Tibial nerve (tissue), 3 donors: ENCODE results near the gene KLHL25.

Experiments used
- POLR2A ChIP-seq, 2 donors: fragments of 450-650 bp; IDR thresholded peaks; one replicate each; pipeline ENCODE4 v1.6.1; 2017; ENCODE audit warnings: antibody characterized with exemption in 2 of 2, mild to moderate bottlenecking in 2 of 2, moderate library complexity in 2 of 2
- TF ChIP-seq, protein P1 (sequence below), 5 experiments: fragments of 200-600 bp in 3 of 5; fragments of 450-650 bp in 2 of 5; sonication (generic) in 3 of 5; IDR thresholded peaks; one replicate each; pipeline ENCODE4 v1.5.1; 2016 to 2019; ENCODE audit warnings: antibody characterized with exemption in 5 of 5, mild to moderate bottlenecking in 3 of 5, moderate library complexity in 2 of 5

DNA sequence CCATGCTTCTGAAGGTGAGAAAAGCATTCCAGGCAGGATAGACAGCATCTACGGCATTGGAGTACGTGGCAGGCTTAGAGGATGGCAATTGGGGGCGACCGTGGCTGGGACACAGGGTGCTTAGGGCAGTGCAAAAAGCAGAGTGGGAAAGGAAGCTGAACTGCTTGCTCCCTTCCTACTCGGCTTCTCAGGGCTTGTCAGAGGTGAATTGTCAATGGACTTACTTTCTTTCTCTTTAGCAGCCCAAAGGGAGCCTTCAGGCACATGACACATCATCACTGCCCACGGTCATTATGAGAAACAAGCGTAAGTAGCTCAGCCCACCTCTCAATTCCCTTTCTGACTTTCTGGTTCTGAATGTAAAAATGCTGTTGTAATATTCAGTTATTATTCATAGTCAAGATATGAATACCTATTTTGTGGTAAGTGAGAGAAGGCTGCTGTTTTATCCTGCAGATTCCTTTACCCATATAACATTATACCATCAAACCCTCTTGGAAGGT is 84.3 kb downstream of the KLHL25 start:
- TF ChIP-seq, protein P1, sequence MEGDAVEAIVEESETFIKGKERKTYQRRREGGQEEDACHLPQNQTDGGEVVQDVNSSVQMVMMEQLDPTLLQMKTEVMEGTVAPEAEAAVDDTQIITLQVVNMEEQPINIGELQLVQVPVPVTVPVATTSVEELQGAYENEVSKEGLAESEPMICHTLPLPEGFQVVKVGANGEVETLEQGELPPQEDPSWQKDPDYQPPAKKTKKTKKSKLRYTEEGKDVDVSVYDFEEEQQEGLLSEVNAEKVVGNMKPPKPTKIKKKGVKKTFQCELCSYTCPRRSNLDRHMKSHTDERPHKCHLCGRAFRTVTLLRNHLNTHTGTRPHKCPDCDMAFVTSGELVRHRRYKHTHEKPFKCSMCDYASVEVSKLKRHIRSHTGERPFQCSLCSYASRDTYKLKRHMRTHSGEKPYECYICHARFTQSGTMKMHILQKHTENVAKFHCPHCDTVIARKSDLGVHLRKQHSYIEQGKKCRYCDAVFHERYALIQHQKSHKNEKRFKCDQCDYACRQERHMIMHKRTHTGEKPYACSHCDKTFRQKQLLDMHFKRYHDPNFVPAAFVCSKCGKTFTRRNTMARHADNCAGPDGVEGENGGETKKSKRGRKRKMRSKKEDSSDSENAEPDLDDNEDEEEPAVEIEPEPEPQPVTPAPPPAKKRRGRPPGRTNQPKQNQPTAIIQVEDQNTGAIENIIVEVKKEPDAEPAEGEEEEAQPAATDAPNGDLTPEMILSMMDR (IDR thresholded peaks at IDR 0.05) = no peak
- TF ChIP-seq POLR2A (IDR thresholded peaks at IDR 0.05) = no peak
